HCT116 (cell line): ENCODE data around the gene DPH3. TPM values are rescaled to one million over a fixed set of nuclear protein-coding genes. Genes with fewer than 3 reads are reported as not detected.

ENCODE experiments used
- ATAC-seq: fragments of 200-7000 bp; cut with Tn5 transposase; 2 replicates; pipeline ENCODE4 v1.9.1; 2020; ENCODE audit warnings: mild to moderate bottlenecking, moderate library complexity
- BruUV-seq: library from RNA; stranded (reverse); fragments of 400-500 nt; replicated peaks from 2 replicates; lab custom pipeline; 2021; lab: Mats Ljungman, UMichigan
- CTCF ChIA-PET: fragments of 300-600 bp; sonication (Branson Sonifier 250); formaldehyde crosslinking; loops from one replicate; lab custom pipeline; 2021; ENCODE audit warnings: antibody characterized with exemption; lab: Charles Lee
- POLR2A ChIA-PET: fragments of 300-600, 350-600 bp; sonication (Branson Sonifier 250); formaldehyde crosslinking; loops from one replicate; lab custom pipeline; 2021; ENCODE audit warnings: antibody characterized with exemption; lab: Charles Lee
- RAD21 ChIA-PET, 2 experiments: fragments of 300-600 bp; sonication (Branson Sonifier 250); formaldehyde crosslinking; loops; one replicate each; lab custom pipeline; 2023; ENCODE audit warnings: low total read pairs in 2 of 2; ENCODE audit not compliant: uncharacterized antibody in 2 of 2, unreplicated experiment in 2 of 2, low non-redundant PET in 1 of 2; lab: Charles Lee
- DNase-seq: peaks from one replicate; pipeline ENCODE4 v3.0.0-alpha.2; 2010; ENCODE audit warnings: low read depth, low spot score
- H2AFZ ChIP-seq: fragments of 200-600 bp; shearing (Covaris generic), sonication (generic); 2 replicates; pipeline ENCODE4 v1.6.1; 2017; ENCODE audit warnings: low read depth, mixed run types, mixed read lengths, antibody characterized with exemption, low read length; ENCODE audit not compliant: poor library complexity, severe bottlenecking
- H3K27ac ChIP-seq: 2 replicates; pipeline ENCODE4 v1.5.1; 2012; ENCODE audit warnings: low read depth, low read length
- H3K27me3 ChIP-seq: fragments of 200-600 bp; sonication (generic); 2 replicates; pipeline ENCODE4 v1.6.1; 2016; ENCODE audit warnings: mixed run types, low read length, mixed read lengths; ENCODE audit not compliant: insufficient read depth
- H3K36me3 ChIP-seq, 2 experiments: fragments of 200-500 bp in 1 of 2; fragments of 200-600 bp in 1 of 2; sonication (Bioruptor generic) in 1 of 2; sonication (generic) in 1 of 2; 2 replicates each; pipeline versions ENCODE4 v1.5.1 to v1.6.1; 2014 to 2016; ENCODE audit warnings: low read length in 2 of 2, inconsistent platforms in 1 of 2, mixed read lengths in 1 of 2, mixed run types in 1 of 2; ENCODE audit not compliant: insufficient read depth in 2 of 2, control insufficient read depth in 1 of 2
- H3K4me1 ChIP-seq, 2 experiments: fragments of 200-600 bp in 1 of 2; sonication (generic) in 1 of 2; 2 replicates each; pipeline versions ENCODE4 v1.5.1 to v1.6.1; 2012 to 2017; ENCODE audit warnings: low read length in 2 of 2, inconsistent platforms in 1 of 2, mild to moderate bottlenecking in 1 of 2, mixed read lengths in 1 of 2, mixed run types in 1 of 2, moderate library complexity in 1 of 2; ENCODE audit not compliant: insufficient read depth in 2 of 2, control insufficient read depth in 1 of 2
- H3K4me2 ChIP-seq: fragments of 200-600 bp; sonication (generic); 2 replicates; pipeline ENCODE4 v1.6.1; 2017; ENCODE audit warnings: mixed run types, low read length, mixed read lengths
- H3K4me3 ChIP-seq, 2 experiments: fragments of 200-600 bp in 1 of 2; sonication (generic) in 1 of 2; replicated peaks in 1 of 2; 2 replicates each; pipeline ENCODE4 v1.5.1; 2011 to 2016; ENCODE audit warnings: low read length in 2 of 2, control low read depth in 1 of 2, low read depth in 1 of 2, mild to moderate bottlenecking in 1 of 2, mixed read lengths in 1 of 2, mixed run types in 1 of 2
- H3K79me2 ChIP-seq: fragments of 200-600 bp; sonication (generic); 2 replicates; pipeline ENCODE4 v1.6.1; 2017; ENCODE audit warnings: mild to moderate bottlenecking, mixed run types, low read length, moderate library complexity, mixed read lengths; ENCODE audit not compliant: insufficient read depth
- H3K9ac ChIP-seq: fragments of 200-600 bp; sonication (generic); 2 replicates; pipeline ENCODE4 v1.6.1; 2016; ENCODE audit warnings: low read length, mixed read lengths
- H3K9me2 ChIP-seq: fragments of 200-600 bp; sonication (generic), shearing (Covaris generic); 2 replicates; pipeline ENCODE4 v1.6.1; 2017; ENCODE audit warnings: mixed run types, mild to moderate bottlenecking, moderate library complexity; ENCODE audit not compliant: insufficient read depth
- H3K9me3 ChIP-seq, 2 experiments: fragments of 200-500 bp in 1 of 2; fragments of 200-600 bp in 1 of 2; sonication (Bioruptor generic) in 1 of 2; sonication (generic) in 1 of 2; 2 replicates each; pipeline ENCODE4 v1.6.1; 2014 to 2017; ENCODE audit warnings: low read length in 2 of 2, mixed read lengths in 2 of 2, inconsistent platforms in 1 of 2, low read depth in 1 of 2, mild to moderate bottlenecking in 1 of 2, mixed run types in 1 of 2, moderate library complexity in 1 of 2; ENCODE audit not compliant: control insufficient read depth in 1 of 2, insufficient read depth in 1 of 2
- H4K20me1 ChIP-seq: fragments of 200-600 bp; sonication (generic), shearing (Covaris generic); 2 replicates; pipeline ENCODE4 v1.6.1; 2017; ENCODE audit warnings: mixed run types, mild to moderate bottlenecking, moderate library complexity; ENCODE audit not compliant: insufficient read depth
- CEBPB ChIP-seq: IDR thresholded peaks from 2 replicates; pipeline ENCODE4 v1.6.1; 2012; ENCODE audit warnings: low read depth
- CTCF ChIP-seq, 3 experiments: fragments of 200-600 bp in 1 of 3; sonication (generic) in 1 of 3; IDR thresholded peaks in 2 of 3; conservative IDR thresholded peaks in 1 of 3; 2 replicates each; pipeline ENCODE4 v1.5.1; 2012 to 2017; ENCODE audit warnings: low read depth in 2 of 3, low read length in 2 of 3, antibody characterized with exemption in 1 of 3, borderline replicate concordance in 1 of 3, control low read depth in 1 of 3, mild to moderate bottlenecking in 1 of 3, mixed read lengths in 1 of 3, mixed run types in 1 of 3, moderate library complexity in 1 of 3; ENCODE audit not compliant: insufficient read depth in 1 of 3
- EGR1 ChIP-seq: IDR thresholded peaks from 2 replicates; pipeline ENCODE4 v1.6.1; 2012; ENCODE audit warnings: low read depth
- EZH2 ChIP-seq: fragments of 200-600 bp; sonication (generic); IDR thresholded peaks from 2 replicates; pipeline ENCODE4 v1.6.1; 2017; ENCODE audit warnings: antibody characterized with exemption, mixed run types
- EZH2phosphoT487 ChIP-seq: fragments of 200-600 bp; IDR thresholded peaks from 2 replicates; pipeline ENCODE4 v1.6.1; 2018; ENCODE audit warnings: antibody characterized with exemption, borderline replicate concordance
- FOSL1 ChIP-seq: IDR thresholded peaks from 2 replicates; pipeline ENCODE4 v1.6.1; 2012; ENCODE audit warnings: low read depth
- POLR2AphosphoS5 ChIP-seq: IDR thresholded peaks from 2 replicates; pipeline ENCODE4 v1.6.1; 2011; ENCODE audit warnings: mild to moderate bottlenecking, low read depth, low read length, moderate library complexity
- REST ChIP-seq: IDR thresholded peaks from 2 replicates; pipeline ENCODE4 v1.6.1; 2012; ENCODE audit warnings: low read depth
- SIN3A ChIP-seq: IDR thresholded peaks from 2 replicates; pipeline ENCODE4 v1.6.1; 2012; ENCODE audit warnings: low read depth
- SP1 ChIP-seq: IDR thresholded peaks from 2 replicates; pipeline ENCODE4 v1.6.1; 2012; ENCODE audit warnings: low read depth
- SRF ChIP-seq: IDR thresholded peaks from 2 replicates; pipeline ENCODE4 v1.6.1; 2012; ENCODE audit warnings: low read depth
- TCF7L2 ChIP-seq: IDR thresholded peaks from 2 replicates; pipeline ENCODE4 v1.7.0; 2011; ENCODE audit warnings: borderline replicate concordance, inconsistent platforms; ENCODE audit not compliant: insufficient read depth, insufficient read length; ENCODE audit errors: extremely low read depth
- YY1 ChIP-seq: IDR thresholded peaks from 2 replicates; pipeline ENCODE4 v1.6.1; 2011; ENCODE audit warnings: low read length, low read depth, moderate library complexity, mild to moderate bottlenecking; ENCODE audit not compliant: insufficient replicate concordance; ENCODE audit errors: extremely low read depth
- ZFX ChIP-seq: fragments of 450-650 bp; IDR thresholded peaks from 2 replicates; pipeline ENCODE4 v1.6.1; 2017
- ZNF274 ChIP-seq: fragments of 200-500 bp; sonication (Bioruptor generic); IDR thresholded peaks from 2 replicates; pipeline ENCODE4 v1.6.1; 2014; ENCODE audit warnings: mild to moderate bottlenecking, low read depth, low read length, inconsistent platforms
- intact Hi-C: fragments of 100-400 bp; cut with micrococcal nuclease; formaldehyde crosslinking; loops from 2 replicates; pipeline ENCODE4 v1.10.0; 2022
- total RNA-seq: library from RNA; stranded (reverse); gene quantifications from one replicate; pipeline ENCODE4 v1.2.1, GENCODE V29; 2021; ENCODE audit not compliant: unreplicated experiment
- TF ChIP-seq, protein P1 (sequence below): IDR thresholded peaks from 2 replicates; pipeline ENCODE4 v1.6.1; 2012
- TF ChIP-seq, protein P2 (sequence below): IDR thresholded peaks from 2 replicates; pipeline ENCODE4 v1.6.1; 2011; ENCODE audit warnings: mild to moderate bottlenecking, low read length, moderate library complexity; ENCODE audit not compliant: insufficient replicate concordance; ENCODE audit errors: extremely low read depth

The DPH3 gene
- total RNA-seq, 1 experiment from 2014 or later, result 13.8 TPM

- Histone ChIP-seq H3K9me3 (no peaks in the 10 kb centered on the region), H3K79me2 (no peaks in the 10 kb centered on the region), H3K36me3 (peaks cover 4 to 10% of the 10 kb centered on the region in 2 experiments; a peak in 2 of 4 replicates), H3K9me2 (no peaks in the 10 kb centered on the region), H3K4me1 (no peaks in the 10 kb centered on the region), H3K4me3 (no peak overlapping the region), H2AFZ (no peak overlapping the region), H3K4me2 (no peak overlapping the region), H3K27me3 (no peaks in the 10 kb centered on the region), H3K27ac (no peak overlapping the region), H4K20me1 (no peaks in the 10 kb centered on the region), H3K9ac (no peak overlapping the region)
- CTCF ChIA-PET, result no interaction called here
- TF ChIP-seq EZH2phosphoT487, result no peak
- TF ChIP-seq FOSL1, result no peak
- no peak for TF ChIP-seq ZFX
- TF ChIP-seq YY1, result no peak
- TF ChIP-seq, protein P1, sequence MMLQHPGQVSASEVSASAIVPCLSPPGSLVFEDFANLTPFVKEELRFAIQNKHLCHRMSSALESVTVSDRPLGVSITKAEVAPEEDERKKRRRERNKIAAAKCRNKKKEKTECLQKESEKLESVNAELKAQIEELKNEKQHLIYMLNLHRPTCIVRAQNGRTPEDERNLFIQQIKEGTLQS, result no peak
- TF ChIP-seq CEBPB, result no peak
- no peak for TF ChIP-seq SIN3A
- no peak for TF ChIP-seq EGR1
- no peak for TF ChIP-seq SRF
- no peak for TF ChIP-seq POLR2AphosphoS5
- TF ChIP-seq CTCF (IDR thresholded peaks at IDR 0.05 in 2 of 3, conservative IDR thresholded peaks at IDR 0.05 in 1 of 3; ENCODE audit: borderline replicate concordance in 1 of 3, insufficient read depth in 1 of 3, low read depth in 2 of 3, low read length in 2 of 3), result no peak
- TF ChIP-seq SP1, result no peak
- no peak for TF ChIP-seq REST
- TF ChIP-seq ZNF274, result no peak
- no peak for TF ChIP-seq EZH2
- TF ChIP-seq, protein P2, sequence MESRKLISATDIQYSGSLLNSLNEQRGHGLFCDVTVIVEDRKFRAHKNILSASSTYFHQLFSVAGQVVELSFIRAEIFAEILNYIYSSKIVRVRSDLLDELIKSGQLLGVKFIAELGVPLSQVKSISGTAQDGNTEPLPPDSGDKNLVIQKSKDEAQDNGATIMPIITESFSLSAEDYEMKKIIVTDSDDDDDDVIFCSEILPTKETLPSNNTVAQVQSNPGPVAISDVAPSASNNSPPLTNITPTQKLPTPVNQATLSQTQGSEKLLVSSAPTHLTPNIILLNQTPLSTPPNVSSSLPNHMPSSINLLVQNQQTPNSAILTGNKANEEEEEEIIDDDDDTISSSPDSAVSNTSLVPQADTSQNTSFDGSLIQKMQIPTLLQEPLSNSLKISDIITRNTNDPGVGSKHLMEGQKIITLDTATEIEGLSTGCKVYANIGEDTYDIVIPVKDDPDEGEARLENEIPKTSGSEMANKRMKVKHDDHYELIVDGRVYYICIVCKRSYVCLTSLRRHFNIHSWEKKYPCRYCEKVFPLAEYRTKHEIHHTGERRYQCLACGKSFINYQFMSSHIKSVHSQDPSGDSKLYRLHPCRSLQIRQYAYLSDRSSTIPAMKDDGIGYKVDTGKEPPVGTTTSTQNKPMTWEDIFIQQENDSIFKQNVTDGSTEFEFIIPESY, result no peak
- TF ChIP-seq TCF7L2, result no peak
- POLR2A ChIA-PET, result no interaction called here
- DNase-seq (no peak), ATAC-seq (no peak)
- RAD21 ChIA-PET, result no interaction called here
- no TSS peak for BruUV-seq
- intact Hi-C loops, result no loop called here
Observed at GRCh38 chr3:16286161-16286560, 21.4 kb upstream of the DPH3 start.
